ENCODE measurements around the gene PRKCZ.

DNA sequence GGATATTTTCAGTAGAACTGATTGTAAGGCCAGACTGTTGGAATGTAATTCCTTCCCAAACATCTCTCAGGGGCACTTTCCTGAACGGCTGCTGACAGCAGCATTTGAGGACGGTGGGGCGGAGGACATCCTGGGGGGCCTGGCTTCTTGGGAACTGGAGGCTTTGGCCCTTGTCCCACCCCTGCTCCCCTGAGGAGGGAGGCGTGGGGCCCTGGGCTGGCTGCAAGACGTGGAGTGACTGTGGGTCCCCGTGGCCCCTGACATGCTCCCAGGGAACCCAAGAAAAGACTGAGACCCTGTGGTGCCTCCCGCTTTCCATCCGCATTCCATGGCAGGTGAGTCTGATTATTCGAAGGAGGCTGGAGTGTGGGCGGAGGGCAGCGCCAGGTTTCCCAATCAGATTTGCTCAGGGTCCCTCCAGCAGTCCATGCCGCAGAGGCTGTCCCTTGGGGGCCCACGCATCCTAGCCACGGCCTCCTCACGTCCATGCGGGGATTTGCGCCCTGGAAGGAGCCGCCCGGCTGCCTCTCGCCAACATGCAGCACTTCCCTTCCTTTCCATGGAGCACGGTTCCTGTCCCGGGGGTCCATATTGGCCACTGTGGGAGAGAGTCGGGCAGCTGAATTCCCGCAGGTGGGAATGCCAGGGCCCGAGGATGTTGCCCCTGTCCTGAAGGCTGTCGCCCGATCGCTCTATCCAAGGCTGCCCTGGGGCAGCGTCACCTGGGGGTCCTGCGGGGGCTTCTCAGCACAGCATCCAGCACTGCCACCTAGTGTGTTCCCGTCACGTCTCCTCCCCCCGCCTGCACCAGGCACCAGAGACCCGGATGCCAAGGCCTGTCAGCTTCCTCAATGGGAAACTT, 75.4 kb downstream of the PRKCZ start:
- TF ChIP-seq EZH2phosphoT487 (IDR thresholded peaks at IDR 0.05; ENCODE audit: insufficient read depth, low read depth) (no peak), EZH2 (IDR thresholded peaks at IDR 0.05; ENCODE audit: insufficient read depth, poor library complexity, severe bottlenecking) (no peak)

All from GM23248 (cell line).